Stimulated activated CD8-positive, alpha-beta memory T cell treated with anti-CD3 and anti-CD28 coated beads, Interleukin-4, amount 100 ng/mL, for 48 hours (primary cell): ENCODE results near the gene KCNH1.
"Not testable (repeated sequence)": the region's sequence is repeated elsewhere in the genome, so short reads cannot be mapped to it uniquely, and the experiment has no call there.

Source experiments
- DNase-seq: peaks from one replicate; pipeline ENCODE4 v3.0.0-alpha.2; 2020

KCNH1 gene

DNA sequence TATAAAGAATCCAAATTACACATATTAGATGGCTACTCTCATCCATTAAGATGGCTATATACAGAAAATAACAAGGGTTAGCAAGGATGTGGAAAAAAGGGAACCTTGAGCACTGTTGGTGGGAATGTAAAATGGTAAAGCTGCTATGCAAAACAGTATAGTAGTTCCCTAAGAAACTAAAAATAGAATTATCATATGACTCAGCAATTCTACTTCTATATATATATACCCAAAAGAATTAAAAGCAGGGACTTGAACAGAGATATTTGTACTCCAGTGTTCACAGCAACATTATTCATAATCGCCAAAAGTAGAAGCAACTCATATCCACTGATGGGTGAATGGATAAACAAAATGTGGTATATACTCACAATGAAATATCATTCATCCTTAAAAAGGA lies 126.1 kb downstream of the KCNH1 start:
- DNase-seq, result no peak

DNA sequence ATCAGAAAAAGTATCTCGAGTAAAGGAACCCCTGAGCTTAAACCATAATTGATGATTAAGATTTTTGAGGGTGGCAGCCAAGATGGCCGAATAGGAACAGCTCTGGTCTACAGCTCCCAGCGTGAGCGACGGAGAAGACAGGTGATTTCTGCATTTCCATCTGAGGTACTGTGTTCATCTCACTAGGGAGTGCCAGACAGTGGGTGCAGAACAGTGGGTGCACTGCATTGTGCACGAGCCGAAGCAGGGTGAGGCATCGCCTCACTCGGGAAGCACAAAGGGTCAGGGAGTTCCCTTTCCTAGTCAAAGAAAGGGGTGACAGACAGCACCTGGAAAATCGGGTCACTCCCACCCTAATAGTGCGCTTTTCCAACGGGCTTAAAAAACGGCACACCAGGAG lies 138.0 kb downstream of the KCNH1 start:
- not testable (repeated sequence) for DNase-seq

DNA sequence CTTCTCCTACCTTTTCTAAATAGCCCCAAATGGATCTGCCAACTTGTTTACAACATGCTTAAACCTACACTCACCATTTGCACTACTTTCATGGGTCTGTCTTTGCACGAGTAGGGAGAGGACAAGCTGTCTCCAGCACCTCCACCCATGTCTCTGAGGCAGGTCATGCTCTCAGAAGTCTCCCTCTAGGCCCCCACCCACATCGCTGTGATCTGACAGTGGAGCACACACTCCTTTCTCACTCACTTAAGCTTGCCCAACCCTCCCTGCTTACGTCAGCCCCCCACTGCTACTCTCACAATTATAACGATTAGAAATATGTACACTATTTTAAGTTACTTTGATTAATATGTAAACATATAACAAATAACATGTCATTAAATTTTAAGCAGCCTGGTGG lies 141.1 kb downstream of the KCNH1 start:
- DNase-seq, result no peak

DNA sequence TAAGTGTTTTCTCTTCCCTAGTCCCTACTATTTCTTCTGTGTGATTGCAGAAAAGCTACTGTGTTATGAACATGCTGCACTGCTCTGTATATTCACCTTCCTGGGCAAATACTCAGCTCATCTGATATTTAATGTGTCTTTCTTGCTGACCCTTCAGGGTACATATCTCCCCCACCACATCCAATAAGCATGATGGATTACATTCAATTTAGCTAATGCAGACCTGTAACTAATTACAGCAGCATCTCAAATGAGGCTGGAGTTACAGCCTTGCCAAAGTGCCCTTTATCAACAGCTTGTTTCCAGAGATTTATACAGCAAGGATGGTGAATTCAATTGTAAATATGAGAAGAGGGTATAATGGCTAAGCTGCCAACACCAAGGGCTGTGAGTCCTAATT lies 144.0 kb downstream of the KCNH1 start:
- no peak for DNase-seq

DNA sequence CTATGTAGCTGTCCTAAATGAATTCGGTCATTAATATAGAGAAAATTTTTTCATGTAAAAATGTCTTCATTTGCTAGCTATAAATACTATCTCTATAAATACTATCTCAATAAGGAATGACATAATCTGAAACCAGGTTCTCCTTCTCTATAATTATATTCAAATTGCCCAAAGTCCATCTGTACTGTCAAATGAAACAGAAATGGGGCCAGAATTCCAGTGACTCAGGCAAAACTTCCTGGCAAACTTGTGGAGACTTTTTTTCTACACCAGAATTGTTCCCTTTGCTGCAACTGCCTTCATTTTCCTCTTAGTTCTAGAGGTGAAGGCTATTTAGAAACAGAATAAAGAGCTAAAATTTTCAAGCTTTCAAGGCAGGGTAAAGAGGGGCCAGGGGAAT lies 152.5 kb downstream of the KCNH1 start:
- DNase-seq, result no peak

DNA sequence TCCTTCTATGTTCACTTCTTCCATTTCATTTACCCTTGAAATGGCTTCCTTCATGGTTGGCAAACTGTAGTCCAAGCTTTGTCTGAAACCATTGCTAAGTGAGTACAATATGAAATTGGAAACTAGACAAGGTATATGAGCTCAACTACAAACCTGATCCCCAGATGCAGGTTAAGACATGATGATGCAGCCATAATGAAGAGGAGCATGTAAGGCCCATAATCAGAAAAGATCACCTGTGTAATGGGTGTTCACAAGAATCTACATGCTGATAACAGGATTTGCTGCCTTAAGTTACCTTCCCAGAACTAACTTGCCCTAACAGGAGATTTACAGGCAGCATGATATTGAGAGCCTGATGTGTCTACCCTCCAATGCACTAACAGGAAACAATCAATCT lies 153.9 kb downstream of the KCNH1 start:
- no peak for DNase-seq

DNA sequence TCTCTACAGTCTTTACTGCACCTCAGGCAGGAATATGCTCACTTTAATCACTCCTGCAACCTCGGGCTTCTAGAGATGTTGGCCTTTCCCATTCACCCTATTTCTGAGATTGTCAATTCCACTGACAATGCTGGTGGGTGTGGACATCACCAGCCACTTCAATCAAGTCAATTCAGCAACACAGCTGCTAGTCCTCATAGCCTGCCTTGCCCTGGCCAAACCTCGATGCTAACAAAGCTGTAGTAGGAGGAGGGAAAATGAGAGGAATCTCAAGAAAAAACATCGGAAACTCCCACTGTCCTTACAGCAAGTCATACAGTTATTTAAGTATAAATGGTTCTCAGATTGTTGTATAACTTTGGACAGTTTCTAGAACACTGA lies 155.0 kb downstream of the KCNH1 start:
- DNase-seq, result no peak

DNA sequence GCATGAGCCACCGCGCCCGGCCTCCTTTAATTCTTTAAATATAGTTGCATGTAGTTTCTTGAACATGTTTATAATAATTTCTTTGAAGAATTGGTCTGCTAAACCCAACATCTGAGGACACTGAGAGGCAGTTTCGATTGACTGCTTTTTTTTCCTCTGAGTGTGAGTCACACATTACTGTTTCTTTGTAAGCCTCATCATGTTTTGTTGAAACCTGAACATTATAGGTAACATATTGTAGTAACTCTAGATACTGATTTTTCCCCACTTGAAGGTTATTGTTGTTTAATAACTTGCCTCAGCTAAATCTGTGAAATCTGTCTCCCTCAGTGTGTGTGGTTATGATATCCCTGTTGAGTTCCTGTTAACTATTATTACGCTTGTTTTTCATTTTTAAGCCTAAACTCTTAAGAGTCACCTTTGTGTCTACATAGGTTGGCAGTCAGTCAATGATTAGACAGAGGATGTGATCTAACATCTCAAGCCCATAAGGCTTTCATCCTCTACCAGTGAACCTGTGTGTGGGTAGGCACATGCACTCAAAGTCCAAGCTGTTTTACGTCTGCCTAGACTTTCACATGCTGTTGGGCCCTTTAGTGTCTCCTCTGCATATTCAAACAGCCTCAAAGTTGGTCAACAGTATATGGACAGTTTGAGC lies 155.5 kb downstream of the KCNH1 start:
- no peak for DNase-seq

DNA sequence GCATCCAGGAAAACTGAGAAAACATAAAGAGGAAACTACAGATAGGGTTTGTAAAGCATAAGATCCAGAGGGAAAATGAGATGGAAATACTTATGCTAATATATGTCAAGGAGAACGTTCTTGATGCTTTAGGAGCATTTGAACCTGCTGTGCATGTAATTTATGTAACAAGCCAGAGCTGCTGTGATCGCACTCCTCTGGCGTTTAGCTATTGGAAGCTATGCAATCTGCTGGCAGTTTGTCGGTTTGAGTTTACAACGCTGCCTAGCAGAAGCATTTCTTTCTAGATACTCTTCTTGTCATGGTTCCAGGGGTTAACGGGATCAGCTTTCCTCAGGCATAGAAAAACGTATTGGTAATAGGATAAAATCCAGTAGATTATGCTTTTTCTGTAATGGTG lies 182.7 kb downstream of the KCNH1 start:
- no peak for DNase-seq

DNA sequence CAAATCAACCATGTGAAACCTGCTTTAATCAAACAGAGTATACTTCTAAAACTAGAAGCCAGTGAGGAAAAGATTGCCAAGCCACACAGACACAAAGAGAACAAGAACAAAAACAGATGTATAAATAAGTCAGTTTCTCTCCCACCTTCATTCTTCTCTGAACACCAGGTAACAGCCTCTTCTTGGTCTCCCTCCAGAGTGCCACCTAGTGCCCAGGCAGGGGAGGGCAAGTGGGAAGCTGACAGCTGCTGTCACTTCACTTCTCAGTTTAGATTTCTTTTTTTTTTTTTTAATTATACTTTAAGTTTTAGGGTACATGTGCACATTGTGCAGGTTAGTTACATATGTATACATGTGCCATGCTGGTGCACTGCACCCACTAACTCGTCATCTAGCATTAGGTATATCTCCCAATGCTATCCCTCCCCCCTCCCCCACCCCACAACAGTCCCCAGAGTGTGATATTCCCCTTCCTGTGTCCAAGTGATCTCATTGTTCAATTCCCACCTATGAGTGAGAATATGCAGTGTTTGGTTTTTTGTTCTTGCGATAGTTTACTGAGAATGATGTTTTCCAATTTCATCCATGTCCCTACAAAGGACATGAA lies 183.9 kb downstream of the KCNH1 start:
- DNase-seq, result peak; percentile 81

DNA sequence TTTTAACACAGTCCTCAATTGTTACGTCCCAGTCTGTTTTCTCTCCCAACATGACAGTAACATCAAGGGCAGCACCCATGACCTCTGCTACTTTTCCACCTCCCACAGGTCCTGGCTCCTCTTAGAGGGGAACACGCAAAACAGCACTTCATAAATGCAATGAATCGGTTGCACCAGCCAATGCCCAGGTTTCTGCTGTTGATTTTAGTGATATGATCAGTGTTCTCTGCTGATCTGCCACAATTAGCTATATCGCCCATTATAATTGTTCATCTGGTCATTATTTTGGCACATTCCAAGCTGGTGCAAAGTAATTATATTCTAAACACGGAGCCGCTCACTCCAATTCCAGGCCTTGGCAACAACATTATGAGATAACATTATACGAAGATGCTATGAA lies 184.5 kb downstream of the KCNH1 start:
- DNase-seq, result no peak

DNA sequence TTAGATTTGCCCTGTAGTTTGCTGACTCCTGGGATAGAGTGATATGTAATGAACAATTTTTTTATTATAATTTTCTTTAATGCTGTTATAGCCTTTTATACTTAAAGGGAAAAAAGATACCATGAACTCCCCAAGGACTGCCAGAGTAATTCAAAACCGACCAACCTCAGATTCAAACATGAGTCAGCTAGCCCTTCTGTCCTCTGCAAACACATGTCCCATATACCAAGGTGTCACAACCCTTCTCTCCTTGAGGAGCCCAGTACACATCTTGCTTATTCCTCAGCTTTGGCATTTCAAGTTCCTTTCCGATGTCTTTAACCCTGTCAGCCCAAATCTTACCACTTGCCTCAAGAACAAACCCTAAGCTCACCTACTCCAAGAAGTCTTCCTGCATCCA lies 184.9 kb downstream of the KCNH1 start:
- DNase-seq, result no peak

DNA sequence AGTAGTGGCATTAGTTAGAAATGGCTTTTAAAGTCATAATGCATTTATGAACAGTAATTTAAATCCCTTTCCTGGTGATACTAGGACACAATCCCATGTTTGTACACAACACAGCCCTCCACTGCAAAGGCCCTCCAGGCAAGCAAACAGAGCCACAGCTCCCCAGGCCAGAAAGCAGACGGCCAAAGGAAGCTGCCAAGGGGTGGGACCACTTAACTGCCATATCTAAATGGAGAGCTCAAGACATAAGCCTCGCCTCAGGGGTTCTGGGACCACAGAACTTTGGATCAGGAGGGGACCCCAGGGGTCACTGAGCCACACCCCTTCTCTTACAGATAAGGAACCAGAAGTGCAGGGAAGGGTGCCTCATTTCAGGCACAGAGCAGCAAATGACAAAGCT lies 189.7 kb downstream of the KCNH1 start:
- no peak for DNase-seq

DNA sequence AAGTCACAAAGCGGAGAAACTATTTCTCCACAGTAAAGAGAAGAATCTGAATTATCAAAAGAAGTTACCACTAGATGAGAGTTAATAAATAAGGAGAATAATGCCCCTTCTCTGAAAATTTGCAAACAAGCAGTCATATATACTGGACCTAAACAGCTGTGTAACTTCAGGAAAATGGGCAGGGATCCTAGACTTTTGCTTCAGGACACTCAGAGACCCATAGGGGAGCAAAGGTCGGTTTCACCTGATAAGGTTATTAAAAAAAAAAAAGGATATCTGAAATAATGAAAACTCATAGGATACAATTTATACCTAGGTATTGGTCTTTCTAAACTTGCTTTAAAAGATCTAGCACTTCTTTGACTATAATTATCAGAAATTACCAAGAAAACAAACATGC lies 191.4 kb downstream of the KCNH1 start:
- no peak for DNase-seq

DNA sequence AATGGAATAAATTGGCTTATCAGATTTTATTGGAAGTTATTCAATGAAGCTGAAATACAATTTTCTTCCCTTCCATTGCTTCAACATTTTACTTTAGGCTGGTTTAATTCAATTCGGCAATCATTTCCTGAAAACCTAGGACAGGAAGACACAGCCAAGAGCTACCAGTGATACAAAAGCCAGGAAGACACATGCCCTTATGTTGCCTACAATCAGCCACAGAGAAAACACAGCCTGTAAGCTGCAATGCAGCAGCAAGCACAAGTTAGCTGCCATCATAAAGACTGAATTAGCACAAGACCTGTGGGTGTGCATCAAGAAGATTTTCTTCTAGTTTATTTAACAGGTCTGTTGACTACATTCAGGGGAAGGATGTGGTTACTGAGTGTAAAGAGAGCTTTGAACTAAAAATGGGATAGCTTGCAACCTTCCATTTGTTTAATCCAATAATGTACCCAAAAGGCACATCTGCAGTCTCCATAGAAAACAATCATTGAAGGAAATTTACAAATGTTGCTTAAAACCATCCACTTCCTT lies 193.8 kb downstream of the KCNH1 start:
- DNase-seq, result no peak

DNA sequence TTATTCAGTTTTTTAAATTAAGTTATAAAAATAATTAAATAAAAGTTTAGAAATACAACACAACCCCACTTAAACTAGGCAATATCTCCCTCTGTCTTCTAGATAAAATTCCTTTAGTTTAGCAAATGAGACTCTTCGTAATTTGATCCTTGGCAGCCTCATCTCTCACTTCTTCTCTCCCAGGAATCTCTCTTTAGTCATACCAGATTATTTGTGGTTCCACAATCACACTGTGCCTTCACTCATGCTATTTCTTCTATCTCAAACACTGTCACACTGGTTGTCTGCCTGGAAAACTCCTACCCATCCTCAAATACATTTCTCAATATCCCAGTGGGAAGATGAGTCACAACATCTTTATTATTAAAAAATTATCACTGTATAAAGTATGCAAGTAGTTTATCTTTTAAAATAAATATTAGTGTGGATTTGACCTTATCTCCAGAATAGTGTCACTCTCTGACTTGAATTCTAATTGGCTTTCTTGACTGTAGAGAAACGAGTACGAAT lies 195.5 kb downstream of the KCNH1 start:
- DNase-seq, result no peak

DNA sequence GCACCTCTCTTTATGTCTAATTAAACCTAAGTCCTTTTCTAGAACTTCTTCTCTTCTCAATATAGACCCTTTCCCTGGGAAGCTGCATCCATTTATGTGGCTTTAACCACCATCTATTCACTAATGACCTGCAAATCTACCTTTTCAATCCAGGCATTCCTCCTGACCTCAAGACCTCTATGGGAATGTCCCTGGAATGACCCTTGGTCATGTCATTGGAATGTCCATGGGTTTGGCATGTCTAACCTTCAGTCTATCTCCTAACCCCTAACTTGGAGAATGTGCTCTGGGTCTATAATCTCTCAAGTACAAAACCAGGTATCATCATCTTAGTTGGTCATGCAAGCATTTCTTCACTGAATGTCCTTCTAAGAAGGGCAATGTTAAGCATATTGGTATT lies 196.1 kb downstream of the KCNH1 start:
- DNase-seq, result no peak

DNA sequence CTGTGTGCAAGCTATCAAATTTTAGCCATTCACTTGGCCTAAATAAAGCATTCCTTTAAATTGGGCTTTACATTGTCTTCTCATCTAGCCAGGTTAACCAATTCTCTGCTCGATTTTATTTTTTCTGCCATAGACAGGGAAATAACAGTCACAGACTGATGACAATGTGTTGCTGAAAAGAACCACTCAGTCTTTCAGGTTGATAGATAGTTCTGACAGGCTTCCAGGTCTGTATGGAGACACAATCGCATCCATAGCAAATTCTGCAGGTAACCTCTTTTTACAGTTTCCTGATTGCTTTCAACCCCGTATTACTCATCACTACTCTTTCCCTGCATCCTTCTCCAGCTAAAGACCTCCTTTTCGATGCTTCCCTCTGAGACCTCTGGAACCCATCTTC lies 198.0 kb downstream of the KCNH1 start:
- DNase-seq, result no peak

DNA sequence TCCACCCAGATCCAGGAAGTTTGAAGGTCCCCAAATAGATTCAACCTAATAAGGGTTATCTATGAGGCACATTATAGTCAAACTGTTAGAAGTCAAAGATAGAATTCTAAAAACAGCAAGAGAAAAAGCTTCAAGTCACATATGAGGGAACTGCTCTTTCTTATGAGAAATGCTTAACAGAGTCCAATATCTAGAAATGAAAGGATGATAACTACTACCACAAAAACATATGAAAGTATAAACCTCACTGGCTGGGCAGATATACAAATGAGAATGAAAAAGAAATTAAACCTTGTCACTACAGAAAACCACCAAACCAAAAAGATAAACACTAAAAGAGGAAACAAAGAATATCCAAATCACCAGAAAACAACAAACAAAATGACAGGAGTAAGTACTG lies 201.8 kb downstream of the KCNH1 start:
- no peak for DNase-seq

DNA sequence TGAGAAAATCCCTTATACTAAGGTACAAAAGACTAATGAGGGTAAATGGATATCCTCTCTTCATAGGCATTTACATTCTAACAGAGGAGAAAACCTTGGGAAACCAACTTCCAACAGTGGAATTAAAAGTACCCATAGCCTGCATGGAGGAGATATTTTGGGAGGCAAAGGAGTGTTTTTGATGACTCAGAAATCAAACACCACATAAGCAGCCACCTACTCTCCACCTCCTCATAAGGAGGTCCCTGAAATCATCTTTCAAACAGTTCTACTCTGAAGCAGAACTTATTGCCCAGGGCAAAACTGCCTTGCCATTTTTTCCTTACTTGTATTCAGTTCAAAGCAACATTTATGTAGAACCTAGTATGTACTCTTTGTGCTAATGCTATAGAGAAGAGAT lies 211.3 kb downstream of the KCNH1 start:
- DNase-seq, result no peak

DNA sequence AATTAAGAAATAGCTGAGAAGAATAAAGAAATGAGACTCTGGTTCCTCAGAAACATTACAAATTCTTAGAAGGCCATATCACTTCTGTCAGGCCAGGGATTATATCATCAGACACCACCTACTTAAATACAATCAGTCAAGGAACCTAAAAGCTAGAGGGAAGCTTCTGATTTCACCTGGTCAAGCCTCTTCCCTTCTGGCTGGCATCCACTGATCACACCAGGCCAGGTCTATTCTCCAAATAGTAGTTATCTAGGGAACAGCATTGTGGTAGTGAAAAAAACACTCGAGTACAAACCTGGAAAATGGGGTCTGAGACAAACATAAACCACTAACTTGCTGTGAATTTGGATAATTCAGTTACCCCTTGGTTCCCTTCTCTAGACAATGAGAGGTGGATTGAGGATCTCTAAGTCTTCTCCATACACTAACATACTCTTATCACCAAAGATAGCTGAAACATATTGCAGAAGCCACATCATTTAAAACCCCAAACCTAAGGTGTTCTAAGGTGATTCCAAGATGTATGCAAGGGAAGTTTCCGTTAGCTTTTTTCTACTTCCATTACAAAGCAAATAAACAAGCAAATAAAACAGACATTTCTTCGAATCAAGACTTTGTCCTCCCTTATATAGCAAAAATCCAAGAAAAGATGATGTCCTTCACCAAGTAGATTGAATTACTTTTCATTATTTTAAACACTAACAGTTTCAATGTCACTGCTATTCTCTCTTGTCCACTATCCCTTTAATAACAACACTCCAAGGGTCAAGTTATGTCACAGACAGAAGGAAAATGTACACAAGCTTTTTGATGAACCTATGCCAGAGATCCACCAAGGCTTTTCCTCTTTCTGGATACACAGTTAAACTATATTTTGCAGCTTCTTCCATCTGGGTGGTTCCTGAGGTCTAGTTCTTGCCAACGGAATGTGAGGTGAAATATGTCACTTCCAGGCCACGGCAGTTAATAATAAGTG lies 212.9 kb downstream of the KCNH1 start:
- DNase-seq, result no peak

DNA sequence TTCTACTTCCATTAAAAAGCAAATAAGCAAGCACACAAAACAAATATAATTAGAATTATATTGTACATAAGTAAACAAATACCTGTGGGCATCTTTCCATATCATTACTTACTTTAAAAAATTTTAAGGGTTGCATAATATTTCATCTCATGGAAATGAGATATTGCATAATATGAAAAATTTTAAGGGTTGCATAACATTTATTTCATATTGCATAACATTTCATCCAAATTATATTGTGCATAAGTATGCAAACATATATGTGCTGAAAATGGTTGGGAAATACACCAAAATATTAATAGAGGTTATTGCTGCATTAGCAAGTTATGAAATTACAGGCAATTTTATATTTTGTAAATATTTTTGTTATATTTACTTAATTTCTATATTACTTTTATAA lies 213.7 kb downstream of the KCNH1 start:
- no peak for DNase-seq

DNA sequence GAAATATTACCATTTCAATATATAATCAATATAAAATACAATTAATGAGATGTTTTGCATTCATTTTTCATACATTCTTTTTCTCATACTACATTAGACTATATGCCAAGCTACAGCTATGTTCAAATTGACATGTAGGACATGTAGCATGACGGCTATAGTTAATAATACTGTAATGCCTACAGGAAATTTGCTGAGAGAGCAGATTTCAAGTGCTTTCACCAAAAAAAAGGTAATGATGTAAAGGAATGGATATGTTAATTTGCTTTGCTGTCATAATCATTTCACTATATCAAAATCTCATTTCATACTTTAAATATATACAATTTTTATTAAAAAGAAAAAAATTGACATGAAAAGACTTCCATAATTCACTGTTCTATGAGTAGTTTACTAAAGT lies 215.1 kb downstream of the KCNH1 start:
- no peak for DNase-seq
